PC-3 (cell line): ENCODE measurements around the gene BTD.

Experiments
- CTCF ChIP-seq: fragments of 300-600 bp; sonication (generic); conservative IDR thresholded peaks from 2 replicates; pipeline ENCODE4 v1.5.1; 2017; ENCODE audit warnings: antibody characterized with exemption, low read depth, mild to moderate bottlenecking, low read length
- EZH2 ChIP-seq: fragments of 300-600 bp; sonication (generic); IDR thresholded peaks from one replicate; pipeline ENCODE4 v1.6.1; 2017; ENCODE audit warnings: antibody characterized with exemption, mild to moderate bottlenecking, low read length; ENCODE audit not compliant: unreplicated experiment

DNA sequence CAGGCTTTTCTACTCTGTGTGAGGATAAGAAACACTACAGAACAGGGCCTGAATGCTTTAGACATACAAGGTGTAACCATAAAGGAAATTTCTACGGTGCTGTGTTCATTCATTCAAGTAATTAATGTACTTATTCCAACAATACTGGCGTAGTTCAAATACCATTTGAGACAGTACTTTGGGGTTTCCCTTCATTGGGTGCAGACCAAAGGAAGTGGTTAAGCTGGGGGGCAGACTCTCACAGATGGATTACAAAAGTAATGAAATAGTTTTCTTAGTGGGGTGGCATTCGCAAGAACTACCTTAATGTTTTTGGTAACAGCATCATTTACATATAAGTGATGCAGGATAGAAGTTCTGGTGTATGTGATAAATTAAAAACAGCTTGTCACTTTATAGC, 65.9 kb downstream of the BTD start:
- TF ChIP-seq CTCF (no peak), EZH2 (no peak)
